Measurements from ENCODE around the gene TACC2.

The TACC2 gene

GRCh38 chr10:122149561-122150505 lies 160.9 kb downstream of the TACC2 start:
- H3K4me3 ChIP-seq (IDR thresholded peaks at IDR 0.05; ENCODE audit: insufficient read depth, low read depth, low read length), result no peak overlapping the region
- H3K27ac ChIP-seq, result no peak overlapping the region
- H3K4me1 ChIP-seq (ENCODE audit: low read depth, poor library complexity, severe bottlenecking), result no peaks in the 10 kb centered on the region
- TF ChIP-seq CTCF (conservative IDR thresholded peaks at IDR 0.05; ENCODE audit: low read depth, low read length), result no peak
- no peaks in the 10 kb centered on the region for H4K20me1 ChIP-seq (ENCODE audit: insufficient read depth)
- no peak overlapping the region for H2AFZ ChIP-seq (ENCODE audit: low read depth)
- no peaks in the 10 kb centered on the region for H3K27me3 ChIP-seq (ENCODE audit: insufficient read depth, low read depth)
- H3K4me2 ChIP-seq, result no peak overlapping the region
- H3K9ac ChIP-seq, result no peak overlapping the region
- no peaks in the 10 kb centered on the region for H3K79me2 ChIP-seq (ENCODE audit: insufficient read depth, low read depth)
- no peaks in the 10 kb centered on the region for H3K36me3 ChIP-seq (ENCODE audit: insufficient read depth)

GRCh38 chr10:122151121-122151694 lies 162.2 kb downstream of the TACC2 start:
- no peak overlapping the region for H3K4me2 ChIP-seq
- no peaks in the 10 kb centered on the region for H3K27me3 ChIP-seq (ENCODE audit: insufficient read depth, low read depth)
- H3K4me1 ChIP-seq (ENCODE audit: low read depth, poor library complexity, severe bottlenecking), result no peaks in the 10 kb centered on the region
- no peak overlapping the region for H3K27ac ChIP-seq
- H3K4me3 ChIP-seq (IDR thresholded peaks at IDR 0.05; ENCODE audit: insufficient read depth, low read depth, low read length), result no peak overlapping the region
- H3K9ac ChIP-seq, result no peak overlapping the region
- no peak overlapping the region for H2AFZ ChIP-seq (ENCODE audit: low read depth)
- H3K79me2 ChIP-seq (ENCODE audit: insufficient read depth, low read depth), result no peaks in the 10 kb centered on the region
- H3K36me3 ChIP-seq (ENCODE audit: insufficient read depth), result no peaks in the 10 kb centered on the region
- no peak for TF ChIP-seq CTCF (conservative IDR thresholded peaks at IDR 0.05; ENCODE audit: low read depth, low read length)
- no peaks in the 10 kb centered on the region for H4K20me1 ChIP-seq (ENCODE audit: insufficient read depth)

- Histone ChIP-seq H3K27ac (no peak overlapping the region), H3K27me3 (ENCODE audit: insufficient read depth, low read depth) (no peaks in the 10 kb centered on the region), H3K9ac (no peak overlapping the region), H3K36me3 (ENCODE audit: insufficient read depth) (no peaks in the 10 kb centered on the region), H4K20me1 (ENCODE audit: insufficient read depth) (no peaks in the 10 kb centered on the region), H3K79me2 (ENCODE audit: insufficient read depth, low read depth) (no peaks in the 10 kb centered on the region), H2AFZ (ENCODE audit: low read depth) (no peak overlapping the region), H3K4me3 (IDR thresholded peaks at IDR 0.05; ENCODE audit: insufficient read depth, low read depth, low read length) (no peak overlapping the region), H3K4me1 (ENCODE audit: low read depth, poor library complexity, severe bottlenecking) (no peaks in the 10 kb centered on the region), H3K4me2 (no peak overlapping the region)
- no peak for TF ChIP-seq CTCF (conservative IDR thresholded peaks at IDR 0.05; ENCODE audit: low read depth, low read length)
These were observed 163.6 kb downstream of the TACC2 start for GRCh38 chr10:122152544-122152943.

GRCh38 chr10:122154031-122154544 lies 165.1 kb downstream of the TACC2 start:
- Histone ChIP-seq H3K4me3 (IDR thresholded peaks at IDR 0.05; ENCODE audit: insufficient read depth, low read depth, low read length) (no peak overlapping the region), H3K79me2 (ENCODE audit: insufficient read depth, low read depth) (no peaks in the 10 kb centered on the region), H3K27ac (no peak overlapping the region), H3K4me1 (ENCODE audit: low read depth, poor library complexity, severe bottlenecking) (no peaks in the 10 kb centered on the region), H3K9ac (no peak overlapping the region), H2AFZ (ENCODE audit: low read depth) (no peak overlapping the region), H3K4me2 (no peak overlapping the region; the same call in 1 of the 2 replicates), H3K36me3 (ENCODE audit: insufficient read depth) (no peaks in the 10 kb centered on the region), H4K20me1 (ENCODE audit: insufficient read depth) (no peaks in the 10 kb centered on the region), H3K27me3 (ENCODE audit: insufficient read depth, low read depth) (no peaks in the 10 kb centered on the region)
- TF ChIP-seq CTCF (conservative IDR thresholded peaks at IDR 0.05; ENCODE audit: low read depth, low read length), result no peak
